GM19240 (cell line): Measurements from ENCODE around the gene FABP7.

Source experiments
- DNase-seq: peaks from one replicate; pipeline ENCODE4 v3.0.0; 2011; ENCODE audit warnings: low spot score; ENCODE audit not compliant: insufficient read length

Gene FABP7

DNA sequence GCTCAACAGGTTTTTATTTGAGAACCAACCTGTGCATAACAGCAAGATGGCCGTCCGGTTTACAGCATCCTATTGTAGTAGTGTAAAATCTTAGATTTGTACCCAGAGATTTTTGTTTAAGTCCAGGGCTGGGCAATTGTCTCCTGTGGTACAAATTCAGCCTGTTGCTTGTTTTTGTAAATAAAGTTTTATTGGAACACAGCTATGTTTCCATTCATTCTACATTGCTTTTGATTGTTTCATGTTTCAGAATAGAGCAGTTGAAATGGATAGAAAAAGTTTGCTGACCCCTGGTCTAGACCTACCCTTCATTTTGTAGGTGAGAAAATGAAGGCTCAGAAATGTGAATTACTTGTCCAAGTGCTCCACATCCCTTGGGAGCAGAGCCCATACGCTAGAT is 18.0 kb downstream of the FABP7 start:
- no peak for DNase-seq

DNA sequence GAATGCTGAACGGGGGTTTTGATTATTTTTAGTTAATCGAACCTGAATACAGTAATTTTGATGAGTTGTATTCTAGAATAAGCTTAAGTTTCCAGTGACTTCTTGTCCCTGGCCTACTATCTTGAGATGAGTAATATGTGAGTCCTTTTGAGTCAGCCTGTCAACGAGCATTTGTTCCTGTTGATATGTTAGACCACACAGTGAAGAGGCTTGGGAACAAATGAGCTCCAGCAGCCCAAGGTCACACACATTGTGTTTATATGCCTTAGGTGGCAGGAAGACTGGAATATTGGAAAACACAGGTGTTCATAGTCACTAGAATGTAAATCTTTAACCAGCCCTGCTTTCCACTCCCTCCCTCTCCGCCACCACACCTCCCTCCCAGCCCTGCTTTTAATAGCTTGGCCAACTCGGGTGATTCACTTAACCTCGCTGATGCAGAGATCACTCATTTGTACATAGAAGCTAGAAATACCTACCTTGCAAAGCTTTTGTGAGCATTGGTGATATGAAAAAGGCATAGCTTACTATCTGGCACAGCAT is 18.7 kb downstream of the FABP7 start:
- DNase-seq, result no peak

DNA sequence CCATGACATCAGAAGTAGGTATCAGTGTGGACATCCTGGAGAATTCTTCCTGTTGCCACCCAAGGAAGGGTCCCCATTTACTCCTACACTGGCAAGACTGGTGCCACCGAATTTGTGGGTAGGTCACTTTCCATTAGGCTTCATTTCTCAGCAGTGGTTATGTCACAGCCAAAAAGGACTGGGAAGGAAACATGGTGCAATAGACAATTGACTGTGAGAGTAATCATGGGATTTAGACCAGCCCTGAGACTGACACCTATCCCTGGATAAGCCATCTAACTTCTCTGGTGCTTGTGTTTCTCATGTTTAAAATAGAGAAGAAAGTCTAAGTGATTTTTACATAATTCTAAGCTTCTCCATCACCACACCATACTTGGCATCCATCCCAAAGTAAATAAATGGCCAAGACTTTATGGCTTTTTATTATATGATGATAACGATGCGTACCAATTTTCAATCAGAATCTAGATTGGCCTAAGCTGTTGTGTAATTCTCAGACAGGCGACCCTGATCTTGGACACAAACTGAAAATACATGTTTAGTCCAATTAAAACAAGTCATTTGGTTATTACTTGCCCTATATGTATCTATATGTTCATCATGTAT is 19.7 kb downstream of the FABP7 start:
- DNase-seq, result no peak

DNA sequence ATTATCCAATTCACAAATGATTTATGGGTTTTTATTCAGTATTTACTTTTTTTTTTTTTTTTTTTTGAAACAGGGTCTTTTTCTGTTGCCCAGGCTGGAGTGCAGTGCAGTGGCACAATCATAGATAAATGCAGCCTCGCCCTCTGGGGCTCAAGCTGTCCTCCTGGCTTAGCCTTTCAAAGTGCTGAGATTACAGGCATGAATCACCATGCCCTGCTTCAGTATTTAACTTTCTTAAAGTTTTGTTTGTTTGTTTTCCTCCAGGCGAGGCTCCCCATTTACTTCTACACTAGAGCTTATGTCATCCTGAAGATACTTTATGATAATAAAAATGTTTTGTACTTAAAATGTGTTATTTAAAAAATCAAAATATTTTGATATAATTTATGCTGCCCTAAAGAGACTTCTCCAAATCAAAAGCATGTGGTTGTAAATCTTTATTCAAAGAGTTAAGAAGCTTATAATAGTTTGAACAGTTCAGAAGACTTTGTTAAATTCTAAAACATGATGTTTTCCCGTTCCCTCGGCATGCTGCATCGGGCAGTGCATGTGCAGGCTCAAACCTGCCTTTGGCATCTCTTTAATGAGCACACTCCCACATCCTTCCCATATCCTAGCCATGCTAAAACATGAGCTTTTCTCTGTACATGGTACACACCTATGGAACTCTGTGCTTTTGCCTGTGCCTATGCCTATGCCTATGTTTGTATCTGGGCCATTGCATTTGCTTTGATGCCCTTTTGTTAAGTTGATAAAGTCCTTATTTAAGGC is 20.6 kb downstream of the FABP7 start:
- no peak for DNase-seq

DNA sequence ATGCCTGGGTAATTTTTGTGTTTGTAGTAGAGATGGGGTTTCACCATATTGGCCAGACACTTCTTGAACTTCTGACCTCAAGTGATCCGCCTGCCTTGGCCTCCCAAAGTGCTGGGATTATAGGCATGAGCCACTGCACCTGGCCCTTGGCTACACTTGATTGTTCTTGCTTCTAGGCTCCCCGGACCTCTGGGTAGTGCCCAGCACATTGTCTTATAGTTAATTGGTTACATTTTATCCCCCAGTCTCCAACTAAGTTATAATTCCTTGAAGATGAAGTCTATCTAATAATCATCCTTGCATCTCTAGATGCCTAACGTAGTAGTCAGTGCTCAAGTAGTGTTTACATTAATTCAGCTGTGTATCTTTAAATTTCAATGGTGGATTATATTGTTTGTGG is 21.4 kb downstream of the FABP7 start:
- no peak for DNase-seq

- no peak for DNase-seq
Observed at GRCh38 chr6:122801397-122801796, 21.9 kb downstream of the FABP7 start.

- no peak for DNase-seq
Observed at GRCh38 chr6:122803171-122803661, 23.7 kb downstream of the FABP7 start.

GRCh38 chr6:122804962-122805485 is 25.5 kb downstream of the FABP7 start:
- no peak for DNase-seq

DNA sequence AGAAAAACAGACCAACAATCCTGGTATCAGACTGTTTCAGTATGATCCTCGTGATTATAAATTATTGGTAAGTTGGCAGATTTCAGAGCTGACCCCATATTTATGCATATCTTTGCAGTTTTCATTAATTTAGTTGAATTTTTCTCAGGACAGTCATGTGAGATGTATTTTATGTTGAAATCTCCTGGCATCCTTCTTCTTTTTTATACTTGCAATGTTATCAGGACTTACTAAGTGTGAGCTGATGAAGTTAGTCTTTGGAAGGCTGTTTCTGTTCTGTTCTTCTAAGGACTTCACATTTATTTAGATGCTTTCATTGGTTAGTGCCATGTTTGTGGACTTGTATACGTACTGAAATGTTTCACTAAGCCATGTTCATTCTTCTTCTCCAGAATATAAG is 26.8 kb downstream of the FABP7 start:
- no peak for DNase-seq

DNA sequence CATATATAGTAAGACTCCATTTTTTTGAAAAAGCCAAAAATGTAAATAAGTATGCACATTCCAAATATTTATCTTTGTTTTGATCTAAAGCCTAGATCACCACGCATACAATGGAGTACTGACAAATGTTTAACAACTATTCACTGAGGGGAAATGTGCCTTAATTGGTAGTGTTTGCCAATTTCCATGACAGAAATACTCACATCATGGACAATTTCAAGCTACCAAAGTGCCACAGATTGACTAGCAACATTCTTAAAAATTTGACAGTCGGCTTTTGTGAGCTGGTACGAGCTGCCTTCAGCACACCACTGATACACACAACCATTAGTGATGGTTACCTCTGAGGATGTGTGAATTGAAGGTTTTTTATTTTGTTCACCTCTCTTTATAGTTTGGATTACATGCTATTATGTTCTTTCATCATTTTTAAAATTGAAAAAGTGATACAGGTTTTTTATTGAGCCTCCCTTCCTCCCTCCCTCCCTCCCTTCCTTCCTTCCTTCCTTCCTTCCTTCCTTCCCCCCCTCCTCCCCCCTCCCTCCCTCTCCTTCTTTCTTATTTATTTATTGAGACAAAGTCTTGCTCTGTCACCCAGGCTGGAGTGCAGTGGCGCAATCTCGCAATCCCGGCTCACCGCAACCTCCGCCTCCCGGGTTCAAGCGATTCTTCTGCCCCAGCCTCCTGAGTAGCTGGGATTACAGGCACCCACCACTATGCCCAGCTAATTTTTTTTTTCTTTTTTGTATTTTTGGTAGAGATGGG is 28.8 kb downstream of the FABP7 start:
- no peak for DNase-seq

- DNase-seq, result no peak
Observed at GRCh38 chr6:122809001-122809400, 29.5 kb downstream of the FABP7 start.

- DNase-seq, result no peak
Observed at GRCh38 chr6:122809691-122810090, 30.2 kb downstream of the FABP7 start.

DNA sequence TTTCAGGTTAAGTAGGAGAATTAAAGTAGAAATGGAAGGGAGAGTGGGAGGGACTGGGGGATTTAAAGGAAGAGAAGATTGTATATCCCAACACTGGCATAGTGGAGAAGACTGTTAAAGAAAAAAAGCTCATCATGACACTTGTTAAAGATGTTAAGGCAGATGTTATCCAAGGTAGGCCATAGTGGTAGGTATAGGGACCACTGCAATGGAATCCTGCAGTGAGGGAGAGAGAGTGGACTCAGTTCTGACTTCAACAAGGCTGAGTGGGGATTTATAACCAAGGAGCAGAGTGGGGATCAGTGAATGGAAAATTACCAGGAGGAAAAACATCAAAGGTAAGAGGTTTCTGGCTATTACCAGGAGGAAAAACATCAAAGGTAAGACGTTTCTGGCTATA is 30.7 kb downstream of the FABP7 start:
- no peak for DNase-seq

DNA sequence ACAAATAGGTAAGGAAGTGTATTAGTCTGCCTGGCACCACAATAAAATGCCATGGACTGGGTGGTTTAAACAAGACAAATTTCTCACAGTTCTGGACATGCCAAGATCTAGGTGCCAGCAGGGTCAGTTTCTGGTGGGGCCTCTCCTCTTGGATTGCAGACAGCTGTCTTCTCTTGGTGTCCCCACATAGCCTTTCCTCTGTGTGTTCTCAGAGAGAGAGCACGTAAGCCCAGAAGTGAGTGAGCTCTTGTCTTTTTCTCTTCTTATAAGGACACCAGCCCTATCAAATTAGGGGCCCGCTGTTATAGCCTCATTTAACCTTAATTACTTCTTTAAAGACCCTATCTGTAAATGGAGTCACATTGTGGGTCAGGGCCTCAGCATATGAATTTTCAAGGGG is 37.8 kb downstream of the FABP7 start:
- no peak for DNase-seq

DNA sequence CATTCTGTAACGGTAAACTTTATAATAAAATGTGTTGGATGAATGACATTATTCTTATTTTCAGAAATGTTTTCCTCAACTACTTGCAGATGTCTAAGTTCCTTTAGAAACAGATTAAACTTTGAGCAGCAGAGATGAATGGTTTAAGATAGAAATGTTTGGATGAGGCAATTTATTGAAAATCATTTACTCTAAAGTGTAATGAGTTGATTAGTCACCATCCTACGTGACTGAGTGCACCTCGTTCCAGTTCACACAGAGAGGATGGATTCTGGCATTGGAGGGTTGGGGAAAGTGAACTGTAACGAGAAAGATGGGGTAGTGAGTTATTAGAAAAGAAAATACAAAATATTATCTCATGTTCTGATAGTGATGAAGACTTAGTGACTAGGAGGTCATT is 38.2 kb downstream of the FABP7 start:
- DNase-seq, result no peak

DNA sequence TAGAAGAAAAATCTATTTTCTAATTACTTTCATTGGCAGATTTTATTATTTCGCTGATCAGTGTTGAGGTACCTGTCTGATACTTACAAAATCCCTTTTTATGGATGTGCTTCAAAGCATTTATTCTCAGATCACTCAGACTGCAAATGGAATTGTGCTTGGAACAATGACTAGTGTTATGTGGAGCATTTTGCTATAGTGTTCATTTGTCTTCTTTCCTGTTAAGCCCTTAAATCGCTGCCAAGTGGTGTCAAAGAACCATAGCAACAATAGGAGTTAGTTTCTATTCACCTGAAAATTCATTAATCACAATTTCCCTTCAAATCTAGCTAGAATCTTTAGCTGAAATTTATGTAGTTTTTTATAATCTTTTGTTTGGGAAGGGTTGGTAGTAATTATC is 39.4 kb downstream of the FABP7 start:
- DNase-seq, result no peak

DNA sequence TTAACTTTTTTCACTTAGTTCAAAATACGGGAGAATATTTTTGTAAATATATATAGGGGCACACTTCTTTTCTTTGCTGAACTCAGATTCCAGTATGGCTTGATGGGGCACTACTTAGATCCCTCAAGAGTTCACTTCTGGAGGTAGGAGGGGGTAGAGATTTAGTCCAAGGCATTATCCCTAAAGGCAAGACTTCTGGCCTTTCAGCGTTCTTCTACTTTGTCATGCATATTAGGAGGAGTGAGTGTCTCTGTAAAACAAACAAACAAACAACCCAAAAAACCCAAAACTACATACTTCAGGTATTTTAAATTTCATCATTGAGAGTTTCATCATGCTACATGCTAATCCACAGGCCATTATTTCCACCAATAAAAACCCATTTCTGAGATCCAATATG is 41.6 kb downstream of the FABP7 start:
- no peak for DNase-seq

DNA sequence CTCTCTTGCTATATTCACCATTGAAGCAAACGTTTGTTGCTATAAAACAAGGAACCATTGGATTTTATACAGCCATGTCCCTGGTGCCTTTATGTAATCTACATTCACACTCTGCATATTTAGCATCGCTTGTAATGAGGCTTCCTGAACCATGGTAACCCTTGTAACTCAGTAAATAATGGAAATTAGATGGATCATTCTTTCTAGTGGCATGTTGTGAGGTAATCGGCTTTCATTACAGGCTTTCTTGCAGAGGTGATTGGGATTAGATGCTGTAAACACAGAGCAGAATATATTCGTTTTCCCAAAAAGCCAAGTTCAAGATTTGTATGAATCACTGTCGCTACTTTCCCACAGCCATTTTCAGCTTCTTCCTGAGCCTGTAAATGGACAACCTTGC is 45.6 kb downstream of the FABP7 start:
- no peak for DNase-seq

DNA sequence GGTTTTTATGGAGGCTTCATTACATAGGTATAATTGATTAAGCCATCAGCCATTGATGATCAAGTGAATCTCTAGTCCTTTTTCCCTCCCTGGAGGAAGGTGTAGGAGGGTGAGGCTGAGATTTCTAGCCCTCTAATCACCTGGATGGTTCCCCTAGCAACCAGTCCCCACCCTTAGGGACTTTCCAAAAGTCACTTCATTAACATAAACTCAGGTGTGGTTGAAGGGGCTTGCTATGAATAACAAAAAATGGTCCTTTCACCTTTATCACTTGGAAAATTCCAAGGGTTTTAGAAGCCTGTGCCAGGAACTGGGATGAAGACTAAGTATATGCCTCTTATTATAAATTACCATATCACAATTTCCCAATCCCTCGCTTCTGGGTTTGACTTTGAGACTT is 49.9 kb downstream of the FABP7 start:
- no peak for DNase-seq

DNA sequence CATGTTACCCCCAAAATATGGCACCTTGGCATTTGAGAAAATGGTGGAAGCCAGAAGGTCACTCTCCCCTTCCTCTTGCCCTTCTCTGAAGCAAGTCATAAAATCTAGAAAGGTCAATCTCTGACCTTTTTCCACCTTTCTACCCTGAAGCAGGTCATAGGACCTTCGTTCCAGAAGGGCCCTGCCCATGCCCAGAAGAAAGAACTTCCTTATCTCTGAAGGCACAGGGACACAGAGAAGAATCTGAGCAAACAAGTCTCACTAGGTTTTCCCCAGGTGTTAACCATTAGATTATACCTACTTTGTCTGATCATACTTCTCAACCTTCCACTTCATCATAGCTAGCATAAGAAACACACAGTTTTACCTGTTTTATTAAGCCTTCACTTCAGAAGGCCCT is 52.0 kb downstream of the FABP7 start:
- DNase-seq, result no peak

GRCh38 chr6:122832459-122832858 is 52.9 kb downstream of the FABP7 start:
- no peak for DNase-seq

GRCh38 chr6:122833021-122833491 is 53.5 kb downstream of the FABP7 start:
- DNase-seq, result no peak
